HepG2 (cell line): ENCODE results near the gene IRAK4. TPM values are rescaled to one million over a fixed set of nuclear protein-coding genes. Genes with fewer than 3 reads are reported as not detected.

Experiments
- BHLHE40 ChIP-seq: IDR thresholded peaks from 2 replicates; pipeline ENCODE4 v1.6.1; 2011; ENCODE audit warnings: low read length, improper control_type of control experiment
- NR2C2 ChIP-seq: sonication (generic); formaldehyde crosslinking; IDR thresholded peaks from 2 replicates; pipeline ENCODE4 v1.4.0; 2020; ENCODE audit warnings: missing genetic modification reagents, mild to moderate bottlenecking, moderate library complexity, borderline replicate concordance
- POLR2A ChIP-seq, 2 experiments: IDR thresholded peaks; 2 replicates each; pipeline ENCODE4 v1.6.1; 2011; ENCODE audit warnings: low read depth in 2 of 2, low read length in 2 of 2, mild to moderate bottlenecking in 1 of 2, moderate library complexity in 1 of 2; ENCODE audit not compliant: insufficient read depth in 1 of 2
- PTBP1 ChIP-seq: fragments of 200-400 bp; formaldehyde crosslinking; IDR thresholded peaks from 2 replicates; pipeline ENCODE4 v1.6.1; 2018; ENCODE audit warnings: low read length, low read depth; ENCODE audit not compliant: poor library complexity, severe bottlenecking
- RBM22 ChIP-seq: fragments of 200-400 bp; formaldehyde crosslinking; optimal IDR thresholded peaks from 2 replicates; pipeline ENCODE3; 2017; ENCODE audit warnings: mild to moderate bottlenecking, low read length, moderate library complexity
- YEATS2 ChIP-seq: sonication (generic); formaldehyde crosslinking; IDR thresholded peaks from 2 replicates; pipeline ENCODE4 v1.4.0; 2020; ENCODE audit warnings: missing genetic modification reagents, borderline replicate concordance
- ZNF589 ChIP-seq: sonication (generic); formaldehyde crosslinking; conservative IDR thresholded peaks from 2 replicates; pipeline ENCODE4 v1.8.0; 2022; ENCODE audit warnings: mild to moderate bottlenecking, moderate library complexity, missing genetic modification reagents
- ZNF766 ChIP-seq: sonication (generic); formaldehyde crosslinking; IDR thresholded peaks from 2 replicates; pipeline ENCODE4 v1.5.0; 2020; ENCODE audit warnings: missing genetic modification reagents, borderline replicate concordance
- ZNF773 ChIP-seq: sonication (generic); formaldehyde crosslinking; IDR thresholded peaks from 2 replicates; pipeline ENCODE4 v1.4.0; 2020; ENCODE audit warnings: missing genetic modification reagents, borderline replicate concordance
- polyA plus RNA-seq, 8 experiments: library from polyadenylated mRNA; depleted of rRNA in 3 of 8; stranded (reverse) in 7 of 8; unstranded in 1 of 8; fragments of >200 nt; fragmentation: Illumina TruSeq in 4 of 8; extraction: Trizol in 4 of 8; gene quantifications; 2 replicates each; pipeline versions ENCODE4 v1.2.1 to v1.2.3, GENCODE V29; 2011 to 2016; ENCODE audit warnings: low read depth in 4 of 8, missing spikeins in 1 of 8, mixed read lengths in 1 of 8; ENCODE audit not compliant: insufficient read depth in 1 of 8
- total RNA-seq, 5 experiments: library from RNA; depleted of rRNA; stranded (reverse); fragments of >200 nt; fragmentation: Illumina TruSeq; extraction: Trizol; gene quantifications; 2 replicates each; pipeline ENCODE4 v1.2.3, GENCODE V29; 2016; ENCODE audit warnings: low read depth in 1 of 5
- TF ChIP-seq, protein P1 (sequence below): sonication (generic); formaldehyde crosslinking; IDR thresholded peaks from 2 replicates; pipeline ENCODE4 v1.4.0; 2020; ENCODE audit warnings: missing genetic modification reagents
- TF ChIP-seq, protein P2 (sequence below): IDR thresholded peaks from 2 replicates; pipeline ENCODE4 v1.6.1; 2016; ENCODE audit warnings: mild to moderate bottlenecking, missing biosample characterization, missing genetic modification reagents
- TF ChIP-seq, protein P3 (sequence below): sonication (generic); formaldehyde crosslinking; IDR thresholded peaks from 2 replicates; pipeline ENCODE4 v1.5.1; 2020; ENCODE audit warnings: missing genetic modification reagents, mild to moderate bottlenecking, borderline replicate concordance
- TF ChIP-seq, protein P4 (sequence below): sonication (generic); formaldehyde crosslinking; IDR thresholded peaks from 2 replicates; pipeline ENCODE4 v1.8.1; 2023; ENCODE audit warnings: missing genetic modification reagents, mild to moderate bottlenecking, borderline replicate concordance
- TF ChIP-seq, protein P5 (sequence below): sonication (generic); formaldehyde crosslinking; IDR thresholded peaks from 2 replicates; pipeline ENCODE4 v1.4.0; 2020; ENCODE audit warnings: missing genetic modification reagents

Gene IRAK4
- total and polyA plus RNA-seq, 2 of the 13 experiments (the other 11 are each of a cell fraction or from before 2014, with no cell fraction given) = 6.6 to 7.1 TPM

DNA sequence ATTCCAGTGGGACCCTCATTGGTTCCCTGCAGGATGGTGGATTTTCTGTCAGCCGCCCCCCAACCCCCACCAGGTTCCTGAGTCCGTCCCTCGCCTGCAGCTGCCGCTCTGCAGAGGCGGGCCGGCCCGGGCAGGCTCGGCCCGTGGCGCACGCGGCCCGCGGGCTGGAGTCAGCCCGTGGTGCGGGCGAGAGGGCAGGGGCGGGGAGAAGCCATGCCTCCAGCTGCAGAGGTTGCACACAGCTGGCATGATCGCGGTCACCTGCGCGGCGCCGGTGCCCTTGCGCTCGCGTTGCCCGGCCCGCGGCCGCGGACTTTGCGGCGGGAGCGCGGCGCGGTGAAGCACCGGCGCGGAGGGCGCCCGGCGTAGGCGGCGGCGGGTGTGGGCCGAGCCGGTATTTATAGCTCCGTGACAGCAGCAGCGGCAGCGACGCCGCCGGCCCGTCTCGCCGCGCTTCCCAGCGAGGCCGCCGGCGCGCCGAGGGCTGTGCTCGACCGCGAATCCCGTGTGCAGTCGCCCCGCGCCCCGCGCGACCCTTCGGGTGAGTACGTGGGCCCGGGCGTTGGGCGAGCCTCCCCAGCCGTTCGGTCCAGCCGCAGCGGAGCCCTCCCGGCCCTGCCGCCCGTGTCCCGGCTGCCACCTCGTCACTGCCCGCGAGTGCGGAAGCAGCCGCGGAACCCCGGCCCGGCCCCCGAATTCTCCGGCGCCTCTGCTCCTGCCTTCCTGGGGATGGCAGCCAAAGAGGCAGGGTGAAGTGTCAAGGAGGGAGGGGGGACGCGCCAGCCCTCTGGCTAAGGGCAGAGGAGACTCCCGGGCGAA, 77.1 kb downstream of the IRAK4 start, which contains the start of gene TMEM117 (continued):
- TF ChIP-seq, protein P1, sequence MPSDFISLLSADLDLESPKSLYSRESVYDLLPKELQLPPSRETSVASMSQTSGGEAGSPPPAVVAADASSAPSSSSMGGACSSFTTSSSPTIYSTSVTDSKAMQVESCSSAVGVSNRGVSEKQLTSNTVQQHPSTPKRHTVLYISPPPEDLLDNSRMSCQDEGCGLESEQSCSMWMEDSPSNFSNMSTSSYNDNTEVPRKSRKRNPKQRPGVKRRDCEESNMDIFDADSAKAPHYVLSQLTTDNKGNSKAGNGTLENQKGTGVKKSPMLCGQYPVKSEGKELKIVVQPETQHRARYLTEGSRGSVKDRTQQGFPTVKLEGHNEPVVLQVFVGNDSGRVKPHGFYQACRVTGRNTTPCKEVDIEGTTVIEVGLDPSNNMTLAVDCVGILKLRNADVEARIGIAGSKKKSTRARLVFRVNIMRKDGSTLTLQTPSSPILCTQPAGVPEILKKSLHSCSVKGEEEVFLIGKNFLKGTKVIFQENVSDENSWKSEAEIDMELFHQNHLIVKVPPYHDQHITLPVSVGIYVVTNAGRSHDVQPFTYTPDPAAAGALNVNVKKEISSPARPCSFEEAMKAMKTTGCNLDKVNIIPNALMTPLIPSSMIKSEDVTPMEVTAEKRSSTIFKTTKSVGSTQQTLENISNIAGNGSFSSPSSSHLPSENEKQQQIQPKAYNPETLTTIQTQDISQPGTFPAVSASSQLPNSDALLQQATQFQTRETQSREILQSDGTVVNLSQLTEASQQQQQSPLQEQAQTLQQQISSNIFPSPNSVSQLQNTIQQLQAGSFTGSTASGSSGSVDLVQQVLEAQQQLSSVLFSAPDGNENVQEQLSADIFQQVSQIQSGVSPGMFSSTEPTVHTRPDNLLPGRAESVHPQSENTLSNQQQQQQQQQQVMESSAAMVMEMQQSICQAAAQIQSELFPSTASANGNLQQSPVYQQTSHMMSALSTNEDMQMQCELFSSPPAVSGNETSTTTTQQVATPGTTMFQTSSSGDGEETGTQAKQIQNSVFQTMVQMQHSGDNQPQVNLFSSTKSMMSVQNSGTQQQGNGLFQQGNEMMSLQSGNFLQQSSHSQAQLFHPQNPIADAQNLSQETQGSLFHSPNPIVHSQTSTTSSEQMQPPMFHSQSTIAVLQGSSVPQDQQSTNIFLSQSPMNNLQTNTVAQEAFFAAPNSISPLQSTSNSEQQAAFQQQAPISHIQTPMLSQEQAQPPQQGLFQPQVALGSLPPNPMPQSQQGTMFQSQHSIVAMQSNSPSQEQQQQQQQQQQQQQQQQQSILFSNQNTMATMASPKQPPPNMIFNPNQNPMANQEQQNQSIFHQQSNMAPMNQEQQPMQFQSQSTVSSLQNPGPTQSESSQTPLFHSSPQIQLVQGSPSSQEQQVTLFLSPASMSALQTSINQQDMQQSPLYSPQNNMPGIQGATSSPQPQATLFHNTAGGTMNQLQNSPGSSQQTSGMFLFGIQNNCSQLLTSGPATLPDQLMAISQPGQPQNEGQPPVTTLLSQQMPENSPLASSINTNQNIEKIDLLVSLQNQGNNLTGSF (CRISPR knock-in tag) = peak; percentile 82
- TF ChIP-seq ZNF766 (0 out of 2 replicates have a peak, but pooled peaks have one; percentile 23), ZNF773 (CRISPR knock-in tag) (no peak), POLR2A (IDR thresholded peaks at IDR 0.05; ENCODE audit: insufficient read depth in 1 of 2, low read depth in 2 of 2, low read length in 2 of 2) (peak; percentile 42 to 54), NR2C2 (CRISPR knock-in tag) (peak; percentile 22; the same call in 1 of the 2 replicates), YEATS2 (CRISPR knock-in tag) (peak; percentile 32; the same call in 1 of the 2 replicates), BHLHE40 (0 out of 2 replicates have a peak, but pooled peaks have one; percentile 26), RBM22 (no peak), PTBP1 (no peak), ZNF589 (no peak)
- TF ChIP-seq, protein P2, sequence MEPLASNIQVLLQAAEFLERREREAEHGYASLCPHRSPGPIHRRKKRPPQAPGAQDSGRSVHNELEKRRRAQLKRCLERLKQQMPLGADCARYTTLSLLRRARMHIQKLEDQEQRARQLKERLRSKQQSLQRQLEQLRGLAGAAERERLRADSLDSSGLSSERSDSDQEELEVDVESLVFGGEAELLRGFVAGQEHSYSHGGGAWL (CRISPR knock-in tag) = peak; percentile 19; the same call in 1 of the 2 replicates
- TF ChIP-seq, protein P3, sequence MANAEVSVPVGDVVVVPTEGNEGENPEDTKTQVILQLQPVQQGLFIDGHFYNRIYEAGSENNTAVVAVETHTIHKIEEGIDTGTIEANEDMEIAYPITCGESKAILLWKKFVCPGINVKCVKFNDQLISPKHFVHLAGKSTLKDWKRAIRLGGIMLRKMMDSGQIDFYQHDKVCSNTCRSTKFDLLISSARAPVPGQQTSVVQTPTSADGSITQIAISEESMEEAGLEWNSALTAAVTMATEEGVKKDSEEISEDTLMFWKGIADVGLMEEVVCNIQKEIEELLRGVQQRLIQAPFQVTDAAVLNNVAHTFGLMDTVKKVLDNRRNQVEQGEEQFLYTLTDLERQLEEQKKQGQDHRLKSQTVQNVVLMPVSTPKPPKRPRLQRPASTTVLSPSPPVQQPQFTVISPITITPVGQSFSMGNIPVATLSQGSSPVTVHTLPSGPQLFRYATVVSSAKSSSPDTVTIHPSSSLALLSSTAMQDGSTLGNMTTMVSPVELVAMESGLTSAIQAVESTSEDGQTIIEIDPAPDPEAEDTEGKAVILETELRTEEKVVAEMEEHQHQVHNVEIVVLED (CRISPR knock-in tag) = no peak
- TF ChIP-seq, protein P4, sequence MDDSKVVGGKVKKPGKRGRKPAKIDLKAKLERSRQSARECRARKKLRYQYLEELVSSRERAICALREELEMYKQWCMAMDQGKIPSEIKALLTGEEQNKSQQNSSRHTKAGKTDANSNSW (CRISPR knock-in tag) = no peak
- TF ChIP-seq, protein P5, sequence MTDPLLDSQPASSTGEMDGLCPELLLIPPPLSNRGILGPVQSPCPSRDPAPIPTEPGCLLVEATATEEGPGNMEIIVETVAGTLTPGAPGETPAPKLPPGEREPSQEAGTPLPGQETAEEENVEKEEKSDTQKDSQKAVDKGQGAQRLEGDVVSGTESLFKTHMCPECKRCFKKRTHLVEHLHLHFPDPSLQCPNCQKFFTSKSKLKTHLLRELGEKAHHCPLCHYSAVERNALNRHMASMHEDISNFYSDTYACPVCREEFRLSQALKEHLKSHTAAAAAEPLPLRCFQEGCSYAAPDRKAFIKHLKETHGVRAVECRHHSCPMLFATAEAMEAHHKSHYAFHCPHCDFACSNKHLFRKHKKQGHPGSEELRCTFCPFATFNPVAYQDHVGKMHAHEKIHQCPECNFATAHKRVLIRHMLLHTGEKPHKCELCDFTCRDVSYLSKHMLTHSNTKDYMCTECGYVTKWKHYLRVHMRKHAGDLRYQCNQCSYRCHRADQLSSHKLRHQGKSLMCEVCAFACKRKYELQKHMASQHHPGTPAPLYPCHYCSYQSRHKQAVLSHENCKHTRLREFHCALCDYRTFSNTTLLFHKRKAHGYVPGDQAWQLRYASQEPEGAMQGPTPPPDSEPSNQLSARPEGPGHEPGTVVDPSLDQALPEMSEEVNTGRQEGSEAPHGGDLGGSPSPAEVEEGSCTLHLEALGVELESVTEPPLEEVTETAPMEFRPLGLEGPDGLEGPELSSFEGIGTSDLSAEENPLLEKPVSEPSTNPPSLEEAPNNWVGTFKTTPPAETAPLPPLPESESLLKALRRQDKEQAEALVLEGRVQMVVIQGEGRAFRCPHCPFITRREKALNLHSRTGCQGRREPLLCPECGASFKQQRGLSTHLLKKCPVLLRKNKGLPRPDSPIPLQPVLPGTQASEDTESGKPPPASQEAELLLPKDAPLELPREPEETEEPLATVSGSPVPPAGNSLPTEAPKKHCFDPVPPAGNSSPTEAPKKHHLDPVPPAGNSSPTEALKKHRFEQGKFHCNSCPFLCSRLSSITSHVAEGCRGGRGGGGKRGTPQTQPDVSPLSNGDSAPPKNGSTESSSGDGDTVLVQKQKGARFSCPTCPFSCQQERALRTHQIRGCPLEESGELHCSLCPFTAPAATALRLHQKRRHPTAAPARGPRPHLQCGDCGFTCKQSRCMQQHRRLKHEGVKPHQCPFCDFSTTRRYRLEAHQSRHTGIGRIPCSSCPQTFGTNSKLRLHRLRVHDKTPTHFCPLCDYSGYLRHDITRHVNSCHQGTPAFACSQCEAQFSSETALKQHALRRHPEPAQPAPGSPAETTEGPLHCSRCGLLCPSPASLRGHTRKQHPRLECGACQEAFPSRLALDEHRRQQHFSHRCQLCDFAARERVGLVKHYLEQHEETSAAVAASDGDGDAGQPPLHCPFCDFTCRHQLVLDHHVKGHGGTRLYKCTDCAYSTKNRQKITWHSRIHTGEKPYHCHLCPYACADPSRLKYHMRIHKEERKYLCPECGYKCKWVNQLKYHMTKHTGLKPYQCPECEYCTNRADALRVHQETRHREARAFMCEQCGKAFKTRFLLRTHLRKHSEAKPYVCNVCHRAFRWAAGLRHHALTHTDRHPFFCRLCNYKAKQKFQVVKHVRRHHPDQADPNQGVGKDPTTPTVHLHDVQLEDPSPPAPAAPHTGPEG (CRISPR knock-in tag) = peak; percentile 35; the same call in 1 of the 2 replicates
